Body of pancreas (tissue), 4 donors: ENCODE data around the gene PRIMA1. TPM values are rescaled to one million over a fixed set of nuclear protein-coding genes. Genes with fewer than 3 reads are reported as not detected.

Experiments used
- ATAC-seq: fragments of 150-250 bp; one replicate; pipeline ENCODE4 v1.9.1; 2016
- DNase-seq, 4 donors: peaks; one replicate each; pipeline ENCODE4 v3.0.0-alpha.2; 2019
- H3K27ac ChIP-seq, 4 donors: fragments of 200-600 bp; sonication (generic); 1 replicate in 3 of 4; 2 replicates in 1 of 4; pipeline versions ENCODE4 v1.5.1 to v1.6.1; 2016 to 2019; ENCODE audit warnings: mild to moderate bottlenecking in 1 of 4, mixed read lengths in 1 of 4, moderate library complexity in 1 of 4
- H3K27me3 ChIP-seq, 2 donors: fragments of 200-600 bp; sonication (generic); one replicate each; pipeline ENCODE4 v1.6.0; 2016; ENCODE audit warnings: mild to moderate bottlenecking in 1 of 2
- H3K36me3 ChIP-seq, 2 donors: fragments of 200-600 bp; sonication (generic); replicated peaks in 1 of 2; 2 replicates each; pipeline ENCODE4 v1.5.1; 2016; ENCODE audit warnings: low read depth in 2 of 2; ENCODE audit not compliant: insufficient read depth in 1 of 2
- H3K4me1 ChIP-seq: fragments of 200-600 bp; sonication (generic); one replicate; pipeline ENCODE4 v1.6.0; 2016
- H3K4me3 ChIP-seq, 2 donors: fragments of 200-600 bp; sonication (generic); 1 replicate in 1 of 2; 2 replicates in 1 of 2; pipeline ENCODE4 v1.5.1; 2016 to 2019
- H3K9me3 ChIP-seq, 3 donors: fragments of 200-600 bp; sonication (generic); 1 replicate in 2 of 3; 2 replicates in 1 of 3; pipeline ENCODE4 v1.5.1; 2016
- CTCF ChIP-seq, 7 experiments: fragments of 450-650 bp in 4 of 7; fragments of 200-600 bp in 3 of 7; sonication (generic) in 3 of 7; IDR thresholded peaks; one replicate each; pipeline ENCODE4 v1.5.1; 2016 to 2019; ENCODE audit warnings: antibody characterized with exemption in 7 of 7
- POLR2A ChIP-seq, 3 donors: fragments of 450-650 bp; IDR thresholded peaks; one replicate each; pipeline ENCODE4 v1.6.1; 2016; ENCODE audit warnings: antibody characterized with exemption in 3 of 3, mild to moderate bottlenecking in 2 of 3
- WGBS, 2 donors: methylation state at CpG; one replicate each; pipeline ENCODE4 v1.1.5; 2017; 5-methylcytosine and 5-hydroxymethylcytosine counted together
- intact Hi-C: fragments of 100-400 bp; cut with DNase I; formaldehyde crosslinking; loops from one replicate; pipeline ENCODE4 v1.15.1; 2023
- total RNA-seq, 2 donors: library from RNA; depleted of rRNA; stranded (reverse); fragments of >200 nt; gene quantifications; one replicate each; pipeline ENCODE4 v1.1.0, GENCODE V29; 2016

PRIMA1 gene
- total RNA-seq, 2 donors from 2014 or later: 0.26 to 0.33 TPM

- ATAC-seq (no peak), DNase-seq (no peak)
- Histone ChIP-seq H3K27me3 (no peaks in the 10 kb centered on the region), H3K4me1 (no peaks in the 10 kb centered on the region), H3K36me3 (no peaks in the 10 kb centered on the region), H3K4me3 (no peak overlapping the region), H3K9me3 (no peaks in the 10 kb centered on the region), H3K27ac (no peak overlapping the region)
- TF ChIP-seq CTCF (IDR thresholded peaks at IDR 0.05) (no peak), POLR2A (IDR thresholded peaks at IDR 0.05) (no peak)
- intact Hi-C loops: no loop called here
- WGBS, 2 donors: 76 to 82% methylated on average over 10 of the region's 10 CpGs
These were observed 58.3 kb downstream of the PRIMA1 start for GRCh38 chr14:93729993-93730392.

GRCh38 chr14:93728651-93729016, 59.7 kb downstream of the PRIMA1 start:
- no peaks in the 10 kb centered on the region for H3K36me3 ChIP-seq
- no peak for ATAC-seq

GRCh38 chr14:93727917-93728650, 60.2 kb downstream of the PRIMA1 start:
- Histone ChIP-seq H3K4me3 (no peak overlapping the region), H3K27ac (no peak overlapping the region), H3K9me3 (no peaks in the 10 kb centered on the region), H3K4me1 (no peaks in the 10 kb centered on the region), H3K36me3 (no peaks in the 10 kb centered on the region), H3K27me3 (no peaks in the 10 kb centered on the region)
- intact Hi-C loops: no loop called here
- no peak for ATAC-seq
- TF ChIP-seq POLR2A (IDR thresholded peaks at IDR 0.05) (no peak), CTCF (IDR thresholded peaks at IDR 0.05) (no peak)
- no peak for DNase-seq
- WGBS, 2 donors: 82 to 84% methylated on average over 17 to 19 of the region's 19 CpGs

More at GRCh38 chr14:93728651-93729016, 59.7 kb downstream of the PRIMA1 start:
- Histone ChIP-seq H3K27ac (no peak overlapping the region), H3K4me3 (no peak overlapping the region), H3K9me3 (no peaks in the 10 kb centered on the region), H3K27me3 (no peaks in the 10 kb centered on the region), H3K4me1 (no peaks in the 10 kb centered on the region)
- WGBS, 2 donors: 74 to 100% methylated on average over 5 to 8 of the region's 8 CpGs
- TF ChIP-seq CTCF (IDR thresholded peaks at IDR 0.05) (no peak), POLR2A (IDR thresholded peaks at IDR 0.05) (no peak)
- DNase-seq: no peak
- intact Hi-C loops: no loop called here

GRCh38 chr14:93727039-93727740, 61.1 kb downstream of the PRIMA1 start:
- H3K4me1 ChIP-seq: no peaks in the 10 kb centered on the region
- no peaks in the 10 kb centered on the region for H3K9me3 ChIP-seq
- DNase-seq (no peak), ATAC-seq (no peak)
- TF ChIP-seq CTCF (IDR thresholded peaks at IDR 0.05) (no peak), POLR2A (IDR thresholded peaks at IDR 0.05) (no peak)
- no peaks in the 10 kb centered on the region for H3K36me3 ChIP-seq
- H3K4me3 ChIP-seq: no peak overlapping the region
- H3K27me3 ChIP-seq: no peaks in the 10 kb centered on the region
- WGBS, 2 donors: 65 to 74% methylated on average over 6 to 20 of the region's 23 CpGs
- no peak overlapping the region for H3K27ac ChIP-seq
- intact Hi-C loops: no loop called here
